Activated T-cell treated with anti-CD3 and anti-CD28 coated beads for 1 hour (primary cell): ENCODE measurements around the gene TEDC1.
A peak's percentile ranks its signal among the peaks of the same experiment; 100 is the strongest.

Experiments
- DNase-seq: peaks from one replicate; pipeline ENCODE4 v3.0.0-alpha.2; 2020; ENCODE audit warnings: low read depth

The TEDC1 gene

DNA sequence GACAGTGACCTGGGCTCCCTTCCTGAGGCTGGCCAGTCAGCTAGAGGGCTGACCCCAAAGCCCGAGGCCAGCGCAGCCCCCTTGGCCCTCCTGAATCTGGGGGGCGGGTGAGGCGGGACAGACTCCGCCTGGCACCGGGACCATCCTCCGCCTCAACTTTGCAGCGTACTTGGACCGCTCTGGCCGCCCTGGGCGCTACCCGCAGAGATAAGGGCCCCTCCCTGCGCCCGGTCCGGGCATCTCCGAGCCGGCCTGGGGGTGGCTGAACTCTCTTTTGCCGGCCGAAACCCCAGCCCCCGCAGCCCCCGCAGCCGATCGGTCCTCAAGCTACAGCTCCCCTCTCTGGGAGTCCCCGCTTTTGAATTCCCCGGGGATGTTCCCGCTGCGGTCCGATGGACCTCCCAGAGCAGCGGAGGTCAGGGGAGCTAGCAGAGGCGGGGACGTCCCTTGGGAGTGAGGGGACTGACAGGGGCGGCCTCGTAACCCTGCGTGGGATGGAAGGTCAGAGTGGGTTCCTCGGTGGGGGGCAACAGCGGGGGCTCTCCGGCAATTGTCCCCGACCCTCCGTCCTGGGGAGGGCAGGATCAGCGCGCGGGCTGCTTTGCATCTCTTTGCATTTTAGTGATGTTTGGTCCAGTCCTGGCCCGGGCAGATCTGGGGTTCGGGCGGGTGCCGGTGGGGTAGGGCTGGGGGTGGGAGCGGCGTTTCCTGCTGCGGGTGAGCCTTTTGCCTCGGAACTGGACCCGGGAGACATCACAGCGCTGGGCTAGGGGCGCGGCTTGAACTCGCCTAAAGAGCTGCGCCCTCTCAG, 4.7 kb upstream of the TEDC1 start, which contains the start of gene CRIP1:
Gene CRIP1 (plus strand): TSS at position 724 of the 811 bp plus-strand sequence. CDS start 374 bp downstream, outside the sequence.
- no peak for DNase-seq

DNA sequence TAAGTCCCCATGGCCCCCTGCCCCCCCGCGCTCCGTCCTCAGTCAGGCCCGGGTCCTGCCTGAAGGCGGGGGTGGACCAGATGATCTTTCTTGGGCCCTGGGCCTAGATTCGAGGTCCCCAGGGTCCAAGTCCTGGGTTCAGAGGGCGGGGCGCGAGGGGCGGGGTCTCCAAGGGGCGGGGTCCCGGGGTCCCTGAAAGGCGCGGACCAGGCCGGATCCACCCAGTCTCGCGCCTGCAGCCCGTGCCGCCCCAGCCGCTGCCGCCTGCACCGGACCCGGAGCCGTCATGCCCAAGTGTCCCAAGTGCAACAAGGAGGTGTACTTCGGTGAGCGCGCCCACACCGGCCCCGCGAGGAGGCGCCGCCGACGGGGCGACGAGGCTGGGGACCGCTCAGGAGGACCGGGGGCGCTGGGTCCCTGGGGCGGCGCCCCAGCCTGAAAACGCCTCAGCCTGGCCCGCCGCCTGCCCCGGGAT, 4.0 kb upstream of the TEDC1 start:
- peak; percentile 57 for DNase-seq

DNA sequence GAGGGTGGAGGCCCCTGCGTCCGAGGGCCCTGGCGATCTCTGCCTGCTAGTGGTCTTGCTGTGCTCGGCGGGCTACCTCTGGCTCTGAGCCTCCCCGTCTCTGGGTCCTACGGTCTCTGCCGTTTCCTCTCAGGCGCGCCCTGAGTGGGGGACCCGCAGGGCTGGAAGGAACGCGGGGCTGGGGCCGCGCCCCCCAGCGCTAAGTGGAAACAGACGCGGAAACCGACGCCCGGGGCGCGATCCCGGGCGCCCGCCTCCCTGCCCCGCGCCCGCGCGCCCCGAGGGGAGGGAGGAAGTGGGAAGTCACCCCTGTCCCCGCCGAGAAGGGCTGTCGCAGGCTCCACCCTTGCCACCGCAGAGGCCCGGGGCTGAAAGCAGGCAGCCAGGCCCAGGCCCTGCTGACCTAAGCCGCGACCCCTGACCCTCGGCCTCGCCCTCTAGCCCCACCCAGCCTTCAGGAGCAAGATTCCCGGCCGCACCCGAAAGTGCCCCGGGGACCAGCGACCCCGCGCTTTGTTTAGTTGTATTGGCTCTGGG, 3.5 kb upstream of the TEDC1 start:
- DNase-seq: peak; percentile 67

DNA sequence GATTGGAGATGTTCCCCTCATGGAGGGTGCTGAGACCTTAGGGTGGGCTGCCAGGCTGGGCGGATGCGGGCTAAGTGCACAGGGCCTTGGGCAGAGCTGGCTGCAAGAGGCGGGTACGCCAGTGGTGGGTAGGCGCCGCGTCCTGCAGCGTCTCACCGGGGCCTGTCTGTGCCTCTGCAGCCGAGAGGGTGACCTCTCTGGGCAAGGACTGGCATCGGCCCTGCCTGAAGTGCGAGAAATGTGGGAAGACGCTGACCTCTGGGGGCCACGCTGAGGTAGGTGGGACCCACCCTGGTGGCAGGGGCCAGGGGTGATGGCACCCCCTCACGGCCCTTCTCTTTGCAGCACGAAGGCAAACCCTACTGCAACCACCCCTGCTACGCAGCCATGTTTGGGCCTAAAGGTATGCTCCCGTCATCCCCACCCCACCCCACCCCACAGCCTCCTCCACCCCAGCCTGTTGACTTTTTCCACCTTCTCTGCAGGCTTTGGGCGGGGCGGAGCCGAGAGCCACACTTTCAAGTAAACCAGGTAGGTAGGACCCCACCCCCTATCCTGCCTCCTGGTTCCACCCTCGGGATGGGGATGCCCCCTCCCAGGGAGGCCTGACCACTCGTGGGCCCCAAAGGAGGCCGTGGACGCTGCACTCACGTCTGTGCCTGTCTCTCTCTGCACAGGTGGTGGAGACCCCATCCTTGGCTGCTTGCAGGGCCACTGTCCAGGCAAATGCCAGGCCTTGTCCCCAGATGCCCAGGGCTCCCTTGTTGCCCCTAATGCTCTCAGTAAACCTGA, 2.9 kb upstream of the TEDC1 start:
- DNase-seq: no peak

DNA sequence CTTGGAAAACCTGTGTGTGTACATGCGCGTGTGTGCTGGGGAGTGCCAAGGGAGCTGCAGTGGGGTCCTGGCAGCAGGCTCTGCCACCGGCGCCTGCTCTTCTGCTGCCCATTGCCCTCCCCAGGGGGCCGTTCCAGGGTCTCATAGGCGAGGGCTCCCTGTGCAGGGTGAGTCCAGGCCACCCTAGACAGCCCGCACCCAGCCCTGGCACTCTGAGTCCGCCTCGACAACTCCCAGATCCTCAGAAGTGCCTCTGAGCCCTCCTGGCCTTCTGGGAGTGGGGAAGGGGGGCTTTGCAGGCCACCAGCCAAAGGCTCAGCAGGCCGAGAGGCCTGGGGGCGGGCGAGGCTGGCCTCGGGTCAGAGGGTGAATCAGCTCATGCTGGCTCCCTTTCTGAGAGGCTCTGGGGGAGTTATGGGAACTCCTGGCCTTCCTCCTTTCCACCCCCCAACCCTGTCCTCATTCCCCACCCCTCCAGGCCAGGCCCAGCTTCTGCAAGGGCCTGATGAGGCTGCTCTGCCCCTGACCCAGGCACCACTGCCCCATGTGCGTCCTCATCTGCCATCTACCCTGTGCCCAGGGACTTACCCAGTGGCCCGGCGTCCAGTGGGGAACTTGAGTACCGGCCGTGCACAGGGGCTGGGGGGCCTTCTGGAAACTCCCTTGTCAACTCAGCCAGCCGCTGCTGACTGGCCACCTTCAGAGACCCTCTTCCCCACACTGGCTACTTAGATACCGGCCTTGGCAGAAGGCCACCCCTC, 2.1 kb upstream of the TEDC1 start:
- DNase-seq: no peak

- peak; percentile 76 for DNase-seq
These were observed 1.3 kb upstream of the TEDC1 start for GRCh38 chr14:105489542-105490266.

DNA sequence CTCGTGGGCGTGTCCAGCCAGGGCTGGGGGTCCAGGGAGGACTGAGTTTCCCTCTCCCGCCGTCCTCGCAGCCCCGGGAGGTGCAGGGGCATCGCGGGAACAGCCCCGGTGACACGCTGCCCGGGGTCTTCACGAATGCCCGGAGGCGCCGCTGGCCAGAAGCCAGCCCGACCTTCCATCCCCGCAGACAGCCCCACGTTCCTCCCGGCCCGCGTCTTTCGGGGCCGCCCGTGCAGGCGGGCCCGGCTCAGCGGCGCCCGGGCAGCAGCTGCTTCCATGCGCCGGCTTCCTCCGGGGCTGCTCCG, 827 bp upstream of the TEDC1 start:
- DNase-seq: no peak

- peak; percentile 77 for DNase-seq
These were observed 424 bp downstream of the TEDC1 start for GRCh38 chr14:105491366-105491973.

- DNase-seq: no peak
These were observed 1.3 kb downstream of the TEDC1 start for GRCh38 chr14:105492031-105492970.

- no peak for DNase-seq
These were observed 2.2 kb downstream of the TEDC1 start for GRCh38 chr14:105492971-105493871.

DNA sequence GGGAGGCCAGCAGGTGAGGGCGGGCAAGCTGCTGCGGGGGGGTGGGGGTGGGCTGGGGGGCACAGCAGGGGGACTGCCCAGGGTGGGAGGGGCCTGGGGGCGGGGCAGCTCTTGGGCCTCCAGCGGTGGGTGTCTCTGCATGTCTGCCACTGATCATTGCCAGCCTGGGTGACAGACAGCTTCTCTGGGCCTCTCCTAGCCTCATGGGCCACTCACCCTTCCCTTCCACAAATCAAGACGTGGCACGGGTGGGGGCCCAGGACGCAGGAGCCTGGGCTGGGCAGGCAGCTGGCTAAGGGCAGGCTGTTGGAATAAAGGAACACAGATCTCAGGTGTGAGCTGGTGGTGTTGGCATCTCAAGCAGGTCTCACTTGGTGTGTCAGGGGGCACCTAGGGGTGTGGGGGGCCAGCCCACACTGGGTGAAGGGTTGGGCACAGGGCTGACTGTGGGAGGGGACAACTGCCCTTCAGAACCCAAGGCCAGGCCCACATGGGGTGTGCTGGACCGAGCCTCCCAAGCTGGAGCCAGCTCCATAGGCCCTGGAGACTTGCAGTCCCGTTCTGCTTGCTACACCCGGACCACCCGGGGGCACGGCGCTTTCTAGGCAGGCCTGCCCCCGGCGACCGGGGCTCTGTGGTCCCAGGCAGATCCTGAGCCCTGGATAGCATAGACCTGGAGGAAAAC, 3.0 kb downstream of the TEDC1 start:
- DNase-seq: no peak

- no peak for DNase-seq
These were observed 3.5 kb downstream of the TEDC1 start for GRCh38 chr14:105494606-105494929.

DNA sequence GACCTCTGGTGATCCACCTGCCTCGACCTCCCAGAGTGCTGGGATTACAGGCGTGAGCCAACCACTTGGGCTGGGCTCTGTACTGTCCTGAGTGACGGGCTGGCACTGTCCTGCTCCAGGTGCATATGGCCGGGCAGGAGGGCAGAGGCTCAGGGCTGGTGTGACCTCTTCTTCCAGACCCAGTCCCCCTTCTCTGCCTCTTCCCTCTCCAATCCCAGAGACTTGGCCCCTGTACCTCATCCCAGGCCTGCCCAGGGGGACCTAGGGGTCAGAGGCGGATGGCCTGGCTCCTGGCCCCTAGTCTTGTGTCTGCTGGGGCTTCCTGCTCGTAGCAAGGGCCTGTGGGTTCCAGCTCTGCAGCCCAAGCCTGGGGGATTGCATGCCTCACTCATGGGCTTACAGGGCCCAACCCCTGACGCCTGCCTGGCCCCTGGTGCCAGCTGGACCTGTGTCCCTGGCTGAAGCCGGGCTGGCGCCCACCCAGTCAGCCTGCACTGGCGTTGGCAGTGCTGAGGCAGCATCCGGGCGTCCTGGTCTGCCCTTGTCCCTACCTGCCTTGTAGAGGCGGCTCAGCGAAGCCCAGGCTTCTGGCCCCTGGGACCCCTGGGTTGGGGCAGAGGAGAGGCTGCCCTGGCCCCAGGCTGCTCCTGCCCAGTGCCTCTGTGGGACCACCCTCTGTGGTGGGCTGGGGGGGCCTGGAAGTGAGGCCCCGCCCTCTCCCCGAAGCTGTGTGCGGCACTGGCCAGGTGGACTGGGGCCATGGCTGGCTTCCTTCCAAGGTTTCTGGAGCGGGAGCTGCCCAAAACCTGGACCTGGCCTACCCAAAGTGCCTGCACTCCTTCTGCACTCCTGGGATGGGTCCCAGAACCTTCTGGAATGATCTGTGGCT, 4.3 kb downstream of the TEDC1 start:
- DNase-seq: no peak

GRCh38 chr14:105495990-105496830, 5.2 kb downstream of the TEDC1 start:
- no peak for DNase-seq

DNA sequence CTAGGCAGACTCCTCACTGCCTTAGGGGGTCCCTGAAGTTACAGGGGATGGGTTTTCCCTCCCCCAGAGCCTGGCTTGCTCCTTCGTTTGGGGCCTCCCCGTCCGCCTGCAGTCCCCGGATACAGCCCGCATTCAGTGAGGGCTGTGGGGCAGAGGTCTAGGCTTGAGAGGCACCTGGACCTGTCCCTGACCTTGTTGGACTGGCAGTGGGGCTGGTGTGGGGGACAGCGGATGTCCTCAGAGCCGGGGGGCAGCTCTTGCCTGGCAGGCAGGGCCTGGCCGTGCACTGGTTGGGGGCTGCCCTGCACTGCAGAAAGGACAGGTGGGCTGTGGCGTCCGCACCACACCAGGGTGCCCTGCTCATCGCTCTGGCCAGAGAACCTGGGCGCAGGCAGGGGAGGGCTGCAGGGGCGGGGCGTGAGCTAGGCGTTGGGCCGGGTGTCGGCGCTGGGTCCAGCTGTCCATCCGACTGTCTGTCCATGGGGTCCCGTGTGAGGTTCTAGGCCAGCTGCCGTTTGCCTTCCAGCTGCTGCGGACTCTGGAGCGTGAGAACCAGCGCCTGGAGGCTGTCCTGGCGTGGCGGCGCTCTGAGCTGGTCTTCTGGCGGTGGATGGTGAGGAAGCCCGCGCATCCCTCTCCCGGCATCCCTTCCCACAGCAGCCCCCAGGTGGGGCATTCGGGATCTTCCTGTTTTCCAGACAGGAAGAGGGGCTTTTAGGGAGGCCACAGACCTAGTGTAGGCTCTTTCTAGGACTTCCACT, 6.0 kb downstream of the TEDC1 start:
- DNase-seq: no peak
